GM12801 (cell line): ENCODE data around the gene TMC8.

Source experiments
- CTCF ChIP-seq: IDR thresholded peaks from one replicate; pipeline ENCODE4 v1.5.1; 2011; ENCODE audit warnings: control low read depth; ENCODE audit not compliant: insufficient read length; ENCODE audit errors: extremely low read depth

TMC8 gene

DNA sequence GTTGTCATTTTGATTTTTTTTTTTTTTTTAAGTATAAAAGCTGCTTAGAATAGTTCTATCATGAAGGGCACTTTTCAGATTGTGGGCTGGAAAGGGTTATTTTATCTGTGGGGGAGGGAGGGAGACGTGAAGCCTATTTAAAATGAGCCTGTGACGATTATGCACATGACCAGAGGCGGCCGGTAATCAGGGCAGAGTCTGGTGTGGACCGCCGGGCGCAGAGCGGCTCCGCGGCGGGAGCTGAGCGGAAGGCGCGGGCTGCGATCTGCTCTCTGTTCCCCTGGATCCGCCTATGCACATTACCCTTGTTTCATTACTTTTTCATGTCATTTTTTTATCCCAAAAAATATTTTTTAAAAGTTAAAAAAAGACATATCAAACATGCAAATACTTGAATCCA is 25.5 kb upstream of the TMC8 start:
- TF ChIP-seq CTCF: no peak

DNA sequence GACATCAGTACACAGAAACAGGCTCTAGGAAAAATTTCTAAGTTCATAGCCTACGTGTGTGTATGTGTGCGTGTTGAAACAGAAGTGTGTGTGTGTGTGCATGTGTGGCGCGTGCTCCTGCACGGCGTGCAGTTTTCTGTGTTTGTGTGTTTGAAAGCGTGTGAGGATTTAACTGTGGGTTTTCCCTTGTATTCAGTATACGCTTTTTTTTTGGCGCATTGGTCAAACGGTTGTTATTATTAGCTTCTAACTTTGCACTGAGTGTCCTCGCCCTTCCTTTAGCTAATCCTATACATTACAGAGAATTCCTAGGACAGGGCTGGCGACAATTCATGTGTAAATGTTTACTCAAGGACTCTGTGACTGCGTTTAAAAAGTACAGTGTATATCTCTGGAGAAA is 25.0 kb upstream of the TMC8 start:
- TF ChIP-seq CTCF: no peak

DNA sequence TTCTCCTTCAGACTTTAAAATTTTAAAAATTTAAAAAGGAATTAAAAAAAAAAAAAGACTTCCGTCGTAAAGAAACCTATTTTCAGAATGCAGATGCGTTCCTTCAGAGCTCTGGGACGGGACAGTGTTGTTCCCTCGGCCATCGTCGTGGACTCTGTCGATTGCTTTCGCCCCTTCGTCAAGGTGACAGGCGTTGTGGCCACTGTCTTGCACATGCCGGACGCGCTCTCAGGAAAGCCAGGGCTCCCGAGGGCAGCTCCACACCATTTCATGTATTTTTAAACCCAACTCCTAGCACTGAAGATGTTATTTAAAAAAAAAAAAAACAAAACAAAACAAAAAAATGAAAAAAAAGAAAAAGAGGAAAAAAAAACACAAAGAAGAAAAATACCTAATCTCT is 24.4 kb upstream of the TMC8 start:
- TF ChIP-seq CTCF: no peak

DNA sequence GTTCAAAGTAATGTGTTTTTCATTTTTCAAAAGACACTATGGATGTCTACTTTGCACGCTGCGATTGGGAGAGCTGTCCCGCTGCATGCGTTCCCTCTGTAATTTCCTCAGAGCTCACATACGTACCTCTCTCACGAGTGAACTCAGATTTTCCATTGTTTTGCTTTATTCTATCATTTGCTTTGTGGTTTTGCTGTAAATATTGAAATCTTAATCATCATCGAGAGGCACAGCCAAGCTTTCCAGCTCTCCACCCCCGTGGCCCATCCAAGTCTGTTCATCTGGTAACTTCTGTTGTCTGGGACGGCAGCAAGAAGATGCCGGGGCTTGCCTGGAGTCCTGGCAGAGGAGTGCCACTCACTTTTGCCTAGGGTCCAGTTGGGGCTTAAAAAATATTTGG is 23.1 kb upstream of the TMC8 start:
- TF ChIP-seq CTCF: no peak

DNA sequence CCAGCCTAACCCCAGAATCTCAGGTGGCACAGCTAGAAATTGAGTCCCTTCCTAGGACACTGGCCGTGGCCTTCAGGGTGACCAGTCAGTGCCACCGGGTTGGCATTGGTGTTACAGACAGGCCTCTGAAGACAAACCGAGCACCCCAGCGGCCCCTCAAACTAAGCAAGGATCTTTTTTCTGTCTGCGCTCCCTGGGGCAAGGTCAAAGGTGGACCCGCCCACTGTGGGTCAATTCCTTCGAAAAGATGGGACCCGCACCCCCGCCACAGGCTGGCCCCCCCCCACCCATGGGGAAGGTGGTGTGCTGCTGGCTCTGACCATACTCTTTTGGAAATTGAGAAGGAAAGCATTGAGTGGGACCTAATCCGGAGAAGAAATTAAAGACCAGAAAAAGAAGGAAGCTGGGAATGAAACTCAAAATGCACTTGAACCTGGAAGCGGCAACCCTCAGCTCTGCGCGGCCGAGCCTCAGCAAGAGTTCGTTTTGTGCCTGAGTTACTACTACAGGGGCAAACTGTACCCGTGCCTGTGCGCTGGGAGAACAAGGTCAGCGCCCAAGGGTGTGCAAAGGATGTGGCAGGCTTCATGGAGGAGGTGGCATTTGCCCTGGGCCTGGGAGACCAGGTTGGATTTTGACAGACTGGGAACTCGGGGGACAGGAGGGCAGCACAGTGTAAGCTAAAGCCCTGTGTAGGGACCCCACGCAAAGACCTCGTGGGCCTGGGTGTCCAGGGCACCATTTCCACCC is 22.4 kb upstream of the TMC8 start:
- no peak for TF ChIP-seq CTCF

DNA sequence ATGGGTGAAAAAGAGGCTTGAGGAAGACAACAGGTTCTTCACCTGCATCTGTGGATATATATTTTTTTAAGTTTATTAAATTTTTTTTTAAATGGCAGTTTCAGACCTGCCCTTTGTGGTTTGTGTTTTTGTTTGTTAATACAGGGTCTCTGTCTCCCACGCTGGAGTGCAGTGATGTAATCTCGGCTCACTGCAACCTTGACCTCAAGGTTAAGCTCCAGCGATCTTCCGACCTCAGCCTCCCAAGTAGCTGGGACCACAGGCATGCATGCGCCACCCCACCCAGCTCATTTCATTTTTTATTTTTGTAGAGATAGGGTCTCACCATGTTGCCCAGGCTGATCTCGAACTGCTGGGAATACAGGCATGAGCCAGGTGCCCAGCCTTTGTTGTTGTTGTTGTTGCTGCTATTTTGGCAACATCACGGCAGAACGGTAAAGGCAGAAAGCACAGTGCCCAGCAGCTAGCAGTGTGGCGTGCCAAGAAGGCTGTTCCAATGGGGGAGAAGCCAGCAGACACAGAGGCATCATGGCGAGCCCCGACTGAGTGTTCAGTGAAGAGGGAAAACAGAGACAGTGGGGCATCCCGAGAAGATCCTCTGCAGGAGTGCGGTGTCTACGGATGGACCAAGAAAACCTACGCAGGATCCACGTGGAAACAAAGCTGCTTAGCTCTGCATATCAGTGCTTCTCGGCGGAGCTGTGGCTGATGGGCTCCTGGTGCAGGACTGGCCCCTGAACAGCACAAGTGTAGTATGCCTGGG is 21.7 kb upstream of the TMC8 start:
- no peak for TF ChIP-seq CTCF

DNA sequence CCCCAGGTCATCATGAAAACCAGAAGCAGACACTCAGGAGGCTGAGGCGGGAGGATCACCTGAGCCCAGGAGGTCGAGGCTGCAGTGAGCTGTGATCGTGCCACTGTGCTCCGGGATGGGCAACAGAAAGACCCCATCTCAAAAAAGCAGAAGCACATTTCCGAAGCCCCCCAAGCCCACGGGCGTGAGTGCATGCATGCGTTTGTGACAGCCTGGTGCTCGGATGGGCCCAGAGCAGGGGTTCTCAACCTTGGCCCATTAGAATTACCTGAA is 21.1 kb upstream of the TMC8 start:
- TF ChIP-seq CTCF: no peak
